Measurements from ENCODE around the gene MIEF2.
A peak's percentile ranks its signal among the peaks of the same experiment; 100 is the strongest.
"Not testable (repeated sequence)": the region's sequence is repeated elsewhere in the genome, so short reads cannot be mapped to it uniquely, and the experiment has no call there.

The MIEF2 gene

GRCh38 chr17:18300725-18301480 lies 40.4 kb downstream of the MIEF2 start:
- H3K4me3 ChIP-seq (ENCODE audit: extremely low read depth, insufficient read depth, low read length, poor library complexity, severe bottlenecking) = no peak overlapping the region
- peak overlapping the region; percentile 31 for H3K27ac ChIP-seq (ENCODE audit: low read depth, low read length, severe bottlenecking)
- H3K9me3 ChIP-seq (ENCODE audit: control insufficient read depth, low read length) = no peaks in the 10 kb centered on the region
- WGBS, 2 experiments (ENCODE audit: insufficient coverage in 2 of 2) = 97 to 100% methylated on average over 6 to 8 of the region's 8 CpGs
- H3K36me3 ChIP-seq (ENCODE audit: control insufficient read depth, insufficient read depth, low read length) = peaks cover 64% of the 10 kb centered on the region
- H3K4me1 ChIP-seq (ENCODE audit: control insufficient read depth, insufficient read depth, low read length, poor library complexity, severe bottlenecking) = peaks cover 6% of the 10 kb centered on the region

DNA sequence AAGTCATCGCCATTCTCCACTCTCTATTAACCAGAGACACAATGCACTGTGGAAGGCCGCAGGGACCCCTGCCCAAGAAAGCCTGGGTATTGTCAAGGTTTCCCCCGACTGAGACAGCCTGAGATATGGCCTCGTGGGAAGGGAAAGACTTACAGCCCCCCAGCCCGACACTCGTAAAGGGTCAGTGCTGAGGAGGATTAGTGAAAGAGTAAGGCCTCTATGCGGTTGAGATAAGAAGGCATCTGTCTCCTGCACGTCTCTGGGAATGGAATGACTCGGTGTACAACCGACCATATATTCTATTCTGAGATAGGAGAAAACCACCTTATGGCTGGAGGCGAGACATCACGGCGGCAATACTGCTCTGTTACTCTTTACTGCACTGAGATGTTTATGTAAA lies 42.7 kb downstream of the MIEF2 start:
- WGBS, 2 experiments (ENCODE audit: insufficient coverage in 2 of 2) = 86 to 91% methylated on average over 6 to 9 of the region's 13 CpGs
- not testable (repeated sequence) for H3K4me1 ChIP-seq (ENCODE audit: control insufficient read depth, insufficient read depth, low read length, poor library complexity, severe bottlenecking); H3K9me3 ChIP-seq (ENCODE audit: control insufficient read depth, low read length); H3K4me3 ChIP-seq (ENCODE audit: extremely low read depth, insufficient read depth, low read length, poor library complexity, severe bottlenecking)
- H3K27ac ChIP-seq (ENCODE audit: low read depth, low read length, severe bottlenecking) = peak overlapping the region; percentile 88
- peaks cover 77% of the 10 kb centered on the region for H3K36me3 ChIP-seq (ENCODE audit: control insufficient read depth, insufficient read depth, low read length)

DNA sequence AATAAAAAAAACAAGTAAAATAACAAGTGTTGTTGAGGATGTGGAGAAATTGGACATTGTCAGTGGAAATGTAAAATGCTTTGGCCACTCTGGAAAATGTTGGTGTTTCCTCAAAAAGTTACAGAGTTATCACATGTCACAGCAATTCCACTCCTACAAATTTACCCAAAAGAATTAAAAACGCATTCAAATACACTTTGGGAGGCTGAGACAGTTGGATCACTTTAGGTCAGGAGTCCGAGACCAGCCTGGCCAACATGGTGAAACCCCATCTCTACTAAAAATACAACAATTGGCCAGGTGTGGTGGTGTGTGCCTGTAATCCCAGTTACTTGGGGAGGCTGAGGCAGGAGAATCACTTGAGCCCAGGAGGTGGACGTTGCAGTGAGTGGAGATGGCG lies 48.7 kb downstream of the MIEF2 start:
- WGBS, 2 experiments (ENCODE audit: insufficient coverage in 2 of 2) = 83 to 100% methylated on average over 1 of the region's 4 CpGs
- Histone ChIP-seq H3K9me3 (ENCODE audit: control insufficient read depth, low read length) (no peaks in the 10 kb centered on the region), H3K4me3 (ENCODE audit: extremely low read depth, insufficient read depth, low read length, poor library complexity, severe bottlenecking) (no peak overlapping the region), H3K4me1 (ENCODE audit: control insufficient read depth, insufficient read depth, low read length, poor library complexity, severe bottlenecking) (peaks cover 12% of the 10 kb centered on the region), H3K36me3 (ENCODE audit: control insufficient read depth, insufficient read depth, low read length) (peaks cover 83% of the 10 kb centered on the region), H3K27ac (ENCODE audit: low read depth, low read length, severe bottlenecking) (no peak overlapping the region)

GRCh38 chr17:18314059-18314730 lies 53.7 kb downstream of the MIEF2 start:
- peaks cover 64% of the 10 kb centered on the region for H3K36me3 ChIP-seq (ENCODE audit: control insufficient read depth, insufficient read depth, low read length)
- WGBS, 2 experiments (ENCODE audit: insufficient coverage in 2 of 2) = 0 to 1% methylated on average over 37 to 39 of the region's 39 CpGs

DNA sequence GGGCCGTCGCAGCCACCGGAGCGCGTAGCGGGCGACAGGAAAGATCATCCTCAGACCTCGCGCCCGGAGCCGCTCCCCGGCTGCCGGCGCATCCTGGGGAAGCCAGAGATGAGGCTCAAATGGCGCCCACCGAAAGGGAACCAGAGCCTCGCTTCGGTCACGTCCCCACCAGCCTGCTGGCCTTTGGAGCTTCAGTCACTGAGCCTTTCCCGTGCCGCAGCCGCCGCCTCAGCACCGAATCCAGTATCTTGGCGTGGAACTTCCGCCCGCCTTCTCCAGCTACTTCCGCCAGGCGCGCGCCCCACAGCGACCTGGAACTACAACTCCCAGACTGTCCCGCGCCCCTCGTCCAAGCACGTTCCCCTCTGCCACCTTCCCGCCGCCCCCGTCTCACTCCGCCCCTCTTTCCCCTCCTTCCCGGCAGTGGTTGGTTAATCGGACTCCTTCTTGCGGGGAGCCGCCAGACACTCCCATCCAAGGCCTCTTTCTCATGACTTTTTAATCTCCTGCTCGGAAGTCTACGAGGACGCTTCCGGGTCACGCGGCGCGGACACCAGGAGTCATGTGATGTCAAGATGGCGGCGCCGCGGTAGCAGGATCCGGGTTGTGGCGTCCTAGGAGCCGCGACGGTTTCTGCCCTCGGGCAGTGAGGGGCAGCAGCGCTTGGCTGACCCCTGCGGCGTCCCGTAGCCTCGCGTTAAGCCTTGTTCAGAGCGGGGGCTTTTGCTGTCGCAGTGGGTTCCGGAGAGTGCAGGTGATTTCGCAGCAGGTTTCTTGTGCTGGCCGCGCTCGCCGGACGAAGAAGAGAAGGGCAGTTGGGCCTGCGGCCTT lies 54.5 kb downstream of the MIEF2 start, which contains the start of the genes SMCR8 and TOP3A:
Gene SMCR8 (plus strand): TSS at position 563 of the 831 bp plus-strand sequence. CDS start 497 bp downstream, outside the sequence.
Gene TOP3A (minus strand): TSS at position 264 of the 831 bp plus-strand sequence. CDS start 216 bp downstream, at position 48.
- Histone ChIP-seq H3K27ac (ENCODE audit: low read depth, low read length, severe bottlenecking) (peak within 1 kb of the TSS; percentile 96), H3K4me3 (ENCODE audit: extremely low read depth, insufficient read depth, low read length, poor library complexity, severe bottlenecking) (peak within 1 kb of the TSS; percentile 84), H3K9me3 (ENCODE audit: control insufficient read depth, low read length) (no peaks in the 10 kb centered on the region), H3K36me3 (ENCODE audit: control insufficient read depth, insufficient read depth, low read length) (peaks cover 57% of the 10 kb centered on the region), H3K4me1 (ENCODE audit: control insufficient read depth, insufficient read depth, low read length, poor library complexity, severe bottlenecking) (peaks cover 31% of the 10 kb centered on the region)
- 0% methylated on average over 73 of the region's 78 CpGs for WGBS, 2 experiments (ENCODE audit: insufficient coverage in 2 of 2)

More at GRCh38 chr17:18314059-18314730, 53.7 kb downstream of the MIEF2 start:
- Histone ChIP-seq H3K4me3 (ENCODE audit: extremely low read depth, insufficient read depth, low read length, poor library complexity, severe bottlenecking) (peak overlapping the region; percentile 84), H3K9me3 (ENCODE audit: control insufficient read depth, low read length) (no peaks in the 10 kb centered on the region), H3K27ac (ENCODE audit: low read depth, low read length, severe bottlenecking) (peak overlapping the region; percentile 96), H3K4me1 (ENCODE audit: control insufficient read depth, insufficient read depth, low read length, poor library complexity, severe bottlenecking) (peaks cover 31% of the 10 kb centered on the region)

GRCh38 chr17:18315562-18315922 lies 55.1 kb downstream of the MIEF2 start:
- peaks cover 55% of the 10 kb centered on the region for H3K36me3 ChIP-seq (ENCODE audit: control insufficient read depth, insufficient read depth, low read length)
- H3K27ac ChIP-seq (ENCODE audit: low read depth, low read length, severe bottlenecking) = peak overlapping the region; percentile 96
- H3K4me1 ChIP-seq (ENCODE audit: control insufficient read depth, insufficient read depth, low read length, poor library complexity, severe bottlenecking) = peaks cover 31% of the 10 kb centered on the region
- H3K4me3 ChIP-seq (ENCODE audit: extremely low read depth, insufficient read depth, low read length, poor library complexity, severe bottlenecking) = peak overlapping the region; percentile 84
- 18 to 19% methylated on average over 14 to 15 of the region's 18 CpGs for WGBS, 2 experiments (ENCODE audit: insufficient coverage in 2 of 2)
- H3K9me3 ChIP-seq (ENCODE audit: control insufficient read depth, low read length) = no peaks in the 10 kb centered on the region

DNA sequence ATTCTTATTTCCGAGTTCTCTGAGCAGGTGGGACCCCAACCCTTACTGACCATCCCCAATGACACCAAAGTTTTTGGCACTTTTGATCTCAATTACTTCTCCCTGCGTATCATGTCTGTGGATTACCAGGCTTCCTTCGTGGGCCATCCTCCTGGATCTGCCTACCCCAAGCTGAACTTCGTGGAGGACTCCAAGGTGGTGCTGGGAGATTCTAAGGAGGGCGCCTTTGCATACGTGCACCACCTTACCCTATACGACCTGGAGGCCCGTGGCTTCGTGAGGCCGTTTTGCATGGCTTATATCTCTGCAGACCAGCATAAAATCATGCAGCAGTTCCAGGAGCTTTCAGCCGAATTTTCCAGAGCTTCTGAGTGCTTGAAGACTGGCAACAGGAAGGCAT lies 55.5 kb downstream of the MIEF2 start:
- Histone ChIP-seq H3K4me1 (ENCODE audit: control insufficient read depth, insufficient read depth, low read length, poor library complexity, severe bottlenecking) (peaks cover 31% of the 10 kb centered on the region), H3K36me3 (ENCODE audit: control insufficient read depth, insufficient read depth, low read length) (peaks cover 54% of the 10 kb centered on the region), H3K4me3 (ENCODE audit: extremely low read depth, insufficient read depth, low read length, poor library complexity, severe bottlenecking) (peak overlapping the region; percentile 84), H3K9me3 (ENCODE audit: control insufficient read depth, low read length) (no peaks in the 10 kb centered on the region), H3K27ac (ENCODE audit: low read depth, low read length, severe bottlenecking) (no peak overlapping the region)
- WGBS, 2 experiments (ENCODE audit: insufficient coverage in 2 of 2) = 78 to 79% methylated on average over 9 to 10 of the region's 11 CpGs
